EL (cell line): Measurements from ENCODE around the gene CDHR1.
A peak's percentile ranks its signal among the peaks of the same experiment; 100 is the strongest.
"Not testable (repeated sequence)": the region's sequence is repeated elsewhere in the genome, so short reads cannot be mapped to it uniquely, and the experiment has no call there.

Experiments used
- DNase-seq: peaks from one replicate; pipeline ENCODE4 v3.0.0-alpha.2; 2016

The CDHR1 gene

DNA sequence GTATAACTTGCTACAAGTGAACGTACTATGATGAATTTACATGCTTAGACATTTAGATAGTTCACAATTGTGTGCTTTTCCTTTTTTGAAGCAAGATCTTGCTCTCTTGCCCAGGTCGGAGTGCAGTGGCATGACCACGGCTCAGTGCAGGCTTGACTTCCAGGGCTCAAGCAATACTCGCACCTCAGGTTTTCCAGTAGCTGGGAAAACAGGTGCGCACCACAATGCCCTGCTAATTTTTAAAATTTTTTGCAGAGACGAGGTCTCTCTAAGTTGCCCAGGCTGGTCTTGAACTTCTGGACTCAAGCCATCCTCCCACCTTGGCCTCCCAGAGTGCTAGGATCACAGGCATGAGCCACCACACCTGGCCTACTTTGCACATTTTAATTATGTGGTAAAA lies 18.9 kb upstream of the CDHR1 start:
- no peak for DNase-seq

DNA sequence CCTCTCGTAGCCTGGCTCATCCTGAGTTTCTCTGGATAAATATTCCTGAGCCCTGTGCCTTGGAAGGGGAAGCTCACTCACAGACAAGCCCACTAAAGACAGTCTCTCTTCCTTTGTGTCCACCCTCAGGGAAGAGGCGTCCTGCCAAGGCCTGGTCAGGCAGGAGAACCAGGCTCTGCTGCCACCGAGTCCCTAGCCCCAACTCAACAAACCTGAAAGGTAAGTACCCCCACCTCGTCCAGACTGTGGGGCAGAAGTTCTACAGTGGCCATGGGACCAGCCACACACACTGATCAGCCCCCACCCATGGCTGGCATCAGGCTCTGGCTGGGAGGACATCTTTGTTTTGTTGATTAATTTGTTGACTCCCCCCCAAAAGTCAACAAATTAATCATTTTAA lies 18.0 kb upstream of the CDHR1 start:
- DNase-seq = no peak

DNA sequence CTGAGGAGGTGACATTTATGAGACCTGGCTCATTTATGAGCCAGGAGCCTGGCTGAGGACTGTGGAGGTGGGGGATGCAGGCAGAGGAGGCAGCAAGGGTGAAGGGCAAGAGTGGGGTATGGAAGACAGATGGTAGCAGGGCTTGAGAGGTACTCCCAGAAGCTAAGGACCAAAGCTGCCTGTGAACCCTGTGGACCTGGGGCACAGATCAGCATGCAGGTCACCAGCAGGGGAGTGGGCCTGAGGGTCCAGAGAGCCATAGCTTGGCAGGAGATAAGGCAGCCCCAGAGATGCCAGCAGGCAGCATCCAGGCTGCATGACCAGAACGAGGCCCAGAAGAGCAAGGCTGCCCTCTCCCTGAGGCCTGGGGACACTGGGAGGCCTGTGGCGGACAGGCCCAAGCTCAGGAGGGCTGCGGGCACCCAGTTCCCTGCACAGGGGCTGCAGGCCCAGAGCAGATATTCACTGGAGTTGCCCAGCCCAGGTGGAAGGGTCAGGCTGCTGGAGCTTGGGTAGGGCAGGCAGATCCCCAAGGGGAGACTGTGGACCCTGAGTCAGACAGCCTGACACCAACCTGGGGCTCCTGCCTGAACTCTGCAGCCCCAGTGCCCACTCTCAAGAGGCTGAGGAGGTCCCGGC lies 17.4 kb upstream of the CDHR1 start:
- no peak for DNase-seq

DNA sequence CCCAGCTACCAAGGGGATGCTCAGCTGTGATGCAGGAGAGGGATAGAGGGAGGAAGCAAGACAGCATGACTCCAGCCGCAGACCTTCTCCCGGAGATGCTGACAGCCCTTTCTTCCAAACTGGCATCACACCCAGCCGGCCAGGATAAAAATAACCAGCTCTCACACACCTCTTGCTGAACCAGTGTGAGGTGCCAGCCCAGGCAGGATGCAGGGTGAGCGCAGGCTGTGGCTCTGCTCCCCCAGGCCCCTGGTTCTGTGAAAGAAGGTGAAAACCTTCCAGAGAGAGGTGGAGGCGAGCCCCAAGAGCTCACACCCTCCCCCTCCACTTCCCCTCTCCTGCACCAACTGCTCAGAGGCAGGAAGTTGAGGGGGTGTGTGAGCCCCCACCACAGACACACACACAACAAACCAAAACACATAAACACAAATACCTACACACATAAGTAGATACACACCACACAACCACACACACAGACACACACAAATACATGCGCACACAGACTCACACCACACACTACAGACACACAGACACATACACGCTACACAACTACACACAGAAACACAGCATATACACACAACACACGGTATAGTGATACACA lies 16.7 kb upstream of the CDHR1 start:
- no peak for DNase-seq

DNA sequence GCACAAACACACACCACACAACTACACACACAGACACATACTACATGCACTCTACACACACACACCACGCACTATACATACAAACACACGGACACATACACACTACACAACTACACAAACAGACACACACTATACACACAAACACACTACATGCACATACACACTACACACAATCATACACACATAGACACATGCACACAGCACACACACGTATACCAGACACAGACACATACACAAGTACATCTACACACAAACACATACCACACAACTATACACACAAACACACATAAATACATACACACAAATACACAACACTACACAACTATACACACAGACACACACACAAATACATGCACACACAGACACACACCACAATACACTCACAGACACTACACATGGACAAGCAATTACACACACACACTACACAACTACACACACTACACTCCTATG lies 16.2 kb upstream of the CDHR1 start:
- DNase-seq = no peak

DNA sequence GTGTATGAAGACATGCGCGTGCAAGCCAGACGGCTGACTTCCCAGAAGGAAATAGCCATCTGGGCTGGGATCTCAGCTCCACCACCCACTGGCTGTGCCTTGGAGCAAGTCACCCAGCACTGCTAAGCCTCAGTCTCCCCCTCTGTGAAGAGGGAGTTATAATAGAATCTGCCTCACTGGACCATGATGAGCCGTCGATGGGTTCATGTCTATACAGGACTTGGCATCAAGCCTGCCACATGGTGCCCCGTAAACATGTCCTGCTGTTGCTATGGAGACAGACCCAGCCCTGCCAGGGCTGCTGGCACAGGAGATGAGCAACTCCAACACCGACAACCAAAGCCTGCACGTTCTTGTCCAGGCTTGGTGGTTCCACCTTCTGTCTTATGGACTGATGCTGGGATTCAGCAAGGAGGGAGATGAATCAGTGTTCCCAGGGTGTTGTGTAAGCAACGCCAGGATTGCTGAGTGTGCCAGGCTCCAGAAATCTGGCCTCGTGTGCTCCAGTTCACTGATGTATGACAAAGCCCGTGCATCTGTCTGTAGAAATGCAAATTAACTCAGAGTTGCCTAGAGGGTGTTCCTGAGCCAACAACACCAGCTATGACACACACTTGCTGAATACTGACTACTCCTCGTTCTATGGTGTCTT lies 15.2 kb upstream of the CDHR1 start:
- peak; percentile 34 for DNase-seq

DNA sequence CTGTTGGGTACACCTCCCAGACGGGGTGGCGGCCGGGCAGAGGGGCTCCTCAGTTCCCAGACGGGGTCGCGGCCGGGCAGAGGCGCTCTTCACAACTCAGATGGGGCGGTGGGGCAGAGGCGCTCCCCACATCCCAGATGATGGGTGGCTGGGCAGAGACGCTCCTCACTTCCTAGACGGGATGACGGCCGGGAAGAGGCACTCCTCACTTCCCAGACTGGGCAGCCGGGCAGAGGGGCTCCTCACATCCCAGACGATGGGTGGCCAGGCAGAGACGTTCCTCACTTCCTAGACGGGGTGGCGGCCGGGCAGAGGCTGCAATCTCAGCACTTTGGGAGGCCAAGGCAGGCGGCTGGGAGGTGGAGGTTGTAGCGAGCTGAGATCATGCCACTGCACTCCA lies 14.0 kb upstream of the CDHR1 start:
- DNase-seq = not testable (repeated sequence)

DNA sequence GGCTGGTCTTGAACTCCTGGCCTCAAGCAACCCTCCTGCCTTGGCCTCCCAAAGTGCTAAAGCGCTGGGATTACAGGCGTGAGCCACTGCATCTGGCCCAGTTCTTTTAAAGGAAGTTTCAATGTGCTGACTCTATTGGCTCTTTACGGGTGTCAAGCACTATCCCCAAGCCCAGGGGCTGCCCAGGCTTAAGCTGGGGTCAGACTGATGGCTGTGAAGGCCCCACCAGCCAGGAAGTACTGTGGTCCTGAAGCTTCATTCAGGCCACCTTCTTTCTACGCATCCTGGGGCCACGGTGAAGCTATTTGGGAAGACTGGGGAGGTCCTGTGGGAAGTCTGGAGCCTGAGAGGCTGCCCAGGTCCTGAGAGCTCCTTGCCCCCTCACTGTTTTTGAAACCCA lies 12.7 kb upstream of the CDHR1 start:
- no peak for DNase-seq

DNA sequence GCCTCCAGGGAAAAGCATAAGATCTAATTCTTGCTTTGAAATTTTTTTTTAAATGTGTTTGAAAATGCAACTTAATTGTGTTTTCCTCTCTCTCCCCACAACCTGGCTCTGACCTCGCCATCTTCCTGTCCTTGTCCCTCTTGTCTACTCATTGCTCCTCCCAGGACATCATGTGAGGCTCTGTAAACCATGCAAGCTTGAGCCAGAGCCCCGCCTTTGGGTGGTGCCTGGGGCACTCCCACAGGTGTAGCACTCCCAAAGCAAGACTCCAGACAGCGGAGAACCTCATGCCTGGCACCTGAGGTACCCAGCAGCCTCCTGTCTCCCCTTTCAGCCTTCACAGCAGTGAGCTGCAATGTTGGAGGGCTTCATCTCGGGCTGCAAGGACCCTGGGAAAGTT lies 9.8 kb upstream of the CDHR1 start:
- no peak for DNase-seq

DNA sequence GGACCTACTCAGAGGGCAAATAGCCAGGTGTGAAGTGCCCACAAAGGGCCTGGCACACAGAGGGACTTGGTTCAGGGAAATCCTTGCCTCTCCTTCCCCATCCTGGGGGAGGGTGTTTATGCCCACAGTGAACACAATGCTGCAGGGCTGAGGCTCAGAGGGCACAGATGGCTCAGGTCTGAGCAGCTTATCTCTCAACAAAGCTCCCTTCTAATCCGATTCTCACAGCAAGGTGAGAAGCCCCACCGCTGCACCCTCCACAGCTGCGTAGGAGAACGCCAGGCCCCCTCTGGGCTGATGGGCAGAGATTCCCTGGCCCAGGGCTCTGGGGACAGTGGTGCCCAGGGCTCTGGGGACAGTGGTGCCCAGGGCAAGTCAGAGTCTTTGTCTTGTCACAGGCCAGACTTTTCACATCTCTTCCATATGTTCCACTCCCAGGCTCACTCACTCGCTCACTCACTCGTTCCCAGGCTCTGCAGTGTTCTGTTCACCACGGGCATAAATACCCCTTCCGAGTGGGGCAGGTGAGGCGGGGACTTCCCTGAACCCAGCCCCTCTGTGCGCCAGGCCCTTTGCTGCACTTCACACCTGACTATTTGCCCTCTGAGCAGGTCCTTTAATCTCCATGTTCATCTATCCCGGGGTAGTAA lies 8.7 kb upstream of the CDHR1 start:
- no peak for DNase-seq

DNA sequence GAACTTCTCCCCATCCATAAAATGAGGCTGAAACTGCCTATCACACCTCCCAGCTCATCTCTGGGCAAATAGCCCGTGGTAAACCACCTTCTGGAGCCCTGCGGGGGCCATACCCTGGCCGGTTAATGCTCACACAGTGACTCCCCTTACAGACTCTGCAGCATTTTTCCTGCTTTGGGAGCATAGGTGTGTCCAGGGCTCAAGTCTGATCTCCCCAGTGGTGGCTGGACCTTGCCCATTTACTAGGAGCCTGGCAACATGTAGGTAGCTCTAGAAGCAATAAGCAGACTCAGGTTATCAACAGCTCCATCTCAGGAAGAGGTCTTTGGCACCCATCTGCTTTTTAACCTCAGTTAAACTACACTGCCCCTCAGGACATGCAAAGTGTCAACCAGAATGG lies 5.5 kb upstream of the CDHR1 start:
- DNase-seq = no peak

DNA sequence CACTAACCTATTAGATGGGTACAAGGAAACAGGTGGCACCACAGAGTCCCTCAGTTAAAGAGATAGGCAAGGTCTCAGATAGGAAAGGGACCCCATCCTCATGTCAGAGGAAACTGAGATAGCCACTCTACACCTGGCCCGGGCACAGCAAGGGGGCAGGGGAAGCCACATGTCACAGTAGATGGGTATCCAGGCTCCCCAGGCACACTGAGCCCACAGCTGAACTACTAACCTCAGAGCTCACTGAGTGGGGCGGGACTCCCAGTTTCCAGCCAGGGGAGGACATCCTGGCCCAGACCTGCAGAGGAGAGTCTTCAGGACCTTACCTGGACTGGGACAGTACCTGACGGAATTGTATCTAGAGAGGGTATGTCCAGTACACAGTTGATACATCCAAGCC lies 3.7 kb upstream of the CDHR1 start:
- no peak for DNase-seq

DNA sequence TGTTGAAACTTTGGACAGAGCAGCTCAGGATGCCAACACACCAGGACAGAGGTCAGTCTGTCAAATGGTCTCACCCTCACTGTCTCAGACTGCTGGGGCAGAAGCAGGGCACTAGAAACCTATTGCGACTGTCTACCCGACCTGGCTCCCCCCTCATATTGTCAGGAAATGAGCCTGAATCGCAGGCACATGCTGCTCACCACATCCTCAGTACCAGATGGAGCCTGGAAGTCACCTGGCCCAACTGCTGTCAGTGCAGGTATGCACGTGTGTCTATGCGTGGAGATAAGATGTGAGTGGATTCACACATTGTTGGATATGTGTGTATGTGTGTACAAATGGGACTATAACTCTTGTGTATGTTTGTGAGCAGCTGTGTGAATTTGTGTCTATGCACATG lies 3.2 kb upstream of the CDHR1 start:
- no peak for DNase-seq

DNA sequence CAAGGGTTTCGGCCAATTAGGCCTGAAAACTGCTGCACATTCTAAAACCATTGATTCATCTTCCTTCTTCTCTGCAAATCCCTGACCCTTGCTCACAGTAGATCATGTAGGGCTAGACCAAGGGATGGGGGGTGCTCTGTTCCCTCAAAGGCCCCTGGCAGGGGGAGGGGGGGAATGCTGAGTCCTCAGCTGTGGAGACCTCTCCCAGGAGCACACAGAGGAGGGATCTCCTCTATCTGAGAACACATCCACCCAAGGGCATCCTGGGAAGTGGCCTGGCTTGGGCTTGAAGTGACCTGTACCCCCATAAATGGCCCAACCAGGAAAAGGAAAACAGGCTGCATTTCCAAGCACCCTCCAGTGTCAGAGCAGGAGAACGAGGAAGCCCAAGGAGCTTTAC lies 1.0 kb upstream of the CDHR1 start:
- DNase-seq = no peak

DNA sequence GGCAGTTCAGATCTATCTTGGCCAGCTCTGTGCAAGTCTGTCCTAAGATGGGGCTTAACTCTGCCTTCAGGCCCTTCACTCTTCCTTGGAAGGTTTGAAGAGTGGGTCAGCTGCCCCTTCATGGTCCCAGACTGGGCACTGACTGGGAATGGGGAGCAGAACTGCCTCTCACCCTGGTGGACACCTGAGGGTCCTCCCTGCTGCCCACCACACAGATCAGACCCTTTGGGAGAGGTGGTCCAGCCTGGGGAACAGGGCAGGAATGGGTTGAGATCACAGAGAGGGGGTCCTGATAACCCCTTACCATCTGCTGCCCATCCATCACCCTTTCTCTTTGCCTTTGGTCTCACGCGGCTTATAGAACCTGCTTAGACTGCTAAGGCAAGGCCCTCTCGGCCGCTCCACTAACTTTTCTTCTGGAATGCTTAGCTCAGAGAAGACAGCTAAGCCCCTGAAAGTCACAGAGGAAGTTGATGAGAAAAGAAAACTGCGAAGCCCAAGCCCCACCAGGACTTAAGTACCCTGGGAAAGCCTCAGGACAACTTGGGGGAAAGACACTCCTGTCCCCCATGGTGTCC lies 402 bp upstream of the CDHR1 start:
- no peak for DNase-seq

DNA sequence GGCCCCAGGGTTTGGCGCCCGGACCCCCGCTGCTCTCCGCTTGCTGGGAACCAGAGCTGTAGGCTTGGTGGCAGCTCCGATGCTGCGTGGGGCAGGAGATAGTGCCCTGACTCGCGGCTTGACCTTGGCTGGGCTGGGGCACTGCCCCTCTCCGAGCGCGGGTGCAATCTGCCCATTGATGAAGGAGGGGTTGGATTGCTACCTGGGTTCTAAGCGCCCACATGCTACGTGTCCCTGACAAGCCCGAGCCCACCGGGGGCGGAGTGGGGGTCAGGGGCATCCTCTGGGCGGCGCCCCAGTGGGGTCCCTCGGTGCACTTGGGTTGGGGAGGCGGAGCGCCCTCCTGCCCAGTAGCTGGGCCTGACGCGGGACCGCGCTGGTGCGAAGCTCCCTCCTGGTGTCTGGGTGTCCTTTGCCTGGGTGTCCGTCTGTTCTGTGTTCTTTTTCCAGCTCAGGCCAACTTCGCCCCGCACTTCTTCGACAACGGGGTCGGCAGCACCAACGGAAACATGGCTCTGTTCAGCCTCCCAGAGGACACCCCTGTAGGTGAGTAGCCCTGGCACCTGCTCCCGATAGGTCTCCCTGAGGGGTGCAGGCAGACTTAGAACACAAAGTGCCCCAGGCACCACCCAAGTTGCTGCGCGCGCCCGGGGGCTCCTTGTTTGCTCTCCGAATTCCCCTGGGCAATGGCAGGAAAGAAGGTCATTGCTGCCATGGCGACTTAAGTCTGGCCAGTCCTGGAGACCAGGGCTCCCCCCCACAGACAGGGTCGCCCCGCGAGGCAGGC lies 900 bp downstream of the CDHR1 start:
- DNase-seq = no peak

DNA sequence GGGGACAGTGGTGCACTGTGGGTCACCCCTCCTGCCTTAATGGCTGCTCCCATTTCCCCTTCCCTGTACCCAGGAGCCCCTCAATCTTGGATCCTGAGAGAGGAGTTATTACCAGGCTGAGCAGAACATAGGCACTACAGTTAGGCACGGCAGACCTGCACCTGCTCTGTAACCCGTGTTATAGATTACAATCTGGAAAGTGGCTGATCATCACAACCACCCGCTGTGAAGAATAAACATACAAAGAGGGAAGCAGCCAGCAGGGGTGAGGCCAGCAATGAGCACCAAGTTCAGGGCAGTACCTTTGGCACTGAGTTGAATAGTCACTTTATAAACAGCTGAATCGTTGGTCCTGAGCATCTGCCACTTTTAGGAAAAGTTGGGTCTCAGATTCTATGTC lies 1.7 kb downstream of the CDHR1 start:
- DNase-seq = no peak

DNA sequence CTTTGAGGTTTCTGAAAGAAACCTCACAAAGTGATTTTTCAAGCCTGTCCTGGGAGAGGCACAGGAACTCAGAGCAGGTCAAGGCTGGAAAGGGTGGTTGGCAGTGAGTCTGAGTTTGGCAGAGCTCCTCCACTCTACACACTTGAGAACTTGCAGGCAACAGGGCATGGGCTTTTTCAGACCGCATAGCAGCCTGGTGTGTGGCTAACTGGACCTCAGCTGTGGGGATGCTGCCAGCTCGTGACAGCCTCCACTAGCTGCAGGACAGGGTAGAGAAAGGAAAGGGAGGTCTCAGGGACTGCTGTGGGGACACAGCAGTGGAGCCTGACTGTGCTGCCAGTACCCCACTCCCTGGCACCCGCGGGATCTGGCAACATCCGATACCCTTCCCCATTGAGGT lies 2.6 kb downstream of the CDHR1 start:
- no peak for DNase-seq

DNA sequence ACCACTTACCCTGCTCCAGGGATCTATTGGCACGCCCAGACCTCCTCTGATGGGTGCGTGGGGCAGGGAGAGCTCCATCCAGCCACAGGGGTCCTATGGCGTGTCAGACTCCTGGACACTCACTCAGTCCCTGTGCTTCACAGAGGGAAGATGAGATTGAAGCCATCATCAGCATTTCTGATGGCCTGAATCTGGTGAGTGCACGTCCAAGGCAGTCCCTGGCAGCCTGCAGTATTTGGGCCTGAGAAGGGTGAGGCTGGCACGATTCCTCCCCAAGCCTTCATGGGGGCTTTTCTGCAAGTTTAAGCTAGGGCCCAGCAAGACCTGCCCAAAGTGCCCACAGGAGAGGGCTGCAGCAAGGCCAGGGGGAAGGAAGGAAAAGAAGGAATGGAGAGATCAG lies 3.3 kb downstream of the CDHR1 start:
- DNase-seq = no peak

DNA sequence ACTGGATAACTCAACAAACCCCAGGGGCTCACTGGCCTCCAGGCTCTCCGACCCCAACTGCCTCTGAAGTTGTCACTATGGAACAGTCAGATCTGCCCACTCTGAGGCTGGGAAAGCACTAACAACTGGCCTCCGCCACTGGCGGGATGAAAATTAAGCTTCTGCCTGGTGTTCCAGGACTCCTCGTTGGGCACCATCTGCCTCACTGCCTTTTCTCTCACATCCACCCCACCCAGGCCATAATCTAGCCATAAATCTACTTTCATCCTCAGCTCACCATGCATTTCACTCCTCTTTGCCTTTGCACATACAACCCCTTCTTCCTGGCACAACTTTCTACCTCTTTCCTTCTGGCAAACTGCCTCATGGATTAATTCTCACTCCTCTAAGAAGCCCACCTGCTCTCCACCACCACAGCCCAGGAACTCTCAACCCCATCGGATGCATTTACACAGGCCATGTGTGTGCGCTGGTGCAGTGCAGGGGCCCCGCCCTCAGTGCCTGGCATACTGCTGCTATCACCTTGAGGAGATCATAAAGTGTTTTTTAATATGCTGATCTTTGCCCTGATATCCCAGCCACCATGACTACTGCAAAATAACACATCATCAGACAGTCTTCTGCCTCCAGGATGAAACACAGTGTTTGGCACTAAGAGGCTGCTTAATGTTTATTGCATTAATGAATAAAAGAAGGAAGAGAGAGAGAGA lies 4.0 kb downstream of the CDHR1 start:
- no peak for DNase-seq

DNA sequence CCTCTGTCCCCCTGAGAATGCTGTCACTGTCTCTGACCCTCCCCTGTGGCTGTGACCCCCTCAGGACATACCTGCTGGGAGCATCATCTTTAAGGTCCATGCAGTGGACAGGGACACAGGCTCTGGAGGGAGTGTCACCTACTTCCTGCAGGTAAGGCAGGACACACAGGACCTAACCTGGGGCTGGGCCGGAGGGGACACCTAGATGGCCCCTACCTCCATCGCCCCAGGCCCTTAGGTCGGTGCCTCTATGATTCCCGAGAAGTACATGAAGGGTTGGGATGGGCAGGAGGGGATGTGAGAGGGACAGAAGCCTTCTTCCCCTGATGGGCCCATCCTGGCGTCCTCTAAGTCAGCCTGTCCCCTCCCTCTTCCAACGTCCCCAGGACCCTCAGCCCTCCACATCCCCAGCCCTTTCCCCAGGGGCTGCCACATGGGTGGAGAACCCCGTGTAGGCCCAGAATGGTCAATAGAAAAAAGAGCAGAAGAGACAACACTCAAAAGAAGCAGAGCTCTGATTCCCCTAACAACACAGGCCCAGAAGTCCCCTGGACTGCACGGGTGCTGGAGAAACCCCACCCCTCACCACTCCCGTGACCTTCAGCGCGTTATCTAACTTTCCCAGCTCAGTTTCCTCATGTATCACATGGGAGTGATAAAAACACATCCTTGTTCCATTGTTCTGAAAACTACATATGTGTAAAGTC lies 6.4 kb downstream of the CDHR1 start:
- no peak for DNase-seq

DNA sequence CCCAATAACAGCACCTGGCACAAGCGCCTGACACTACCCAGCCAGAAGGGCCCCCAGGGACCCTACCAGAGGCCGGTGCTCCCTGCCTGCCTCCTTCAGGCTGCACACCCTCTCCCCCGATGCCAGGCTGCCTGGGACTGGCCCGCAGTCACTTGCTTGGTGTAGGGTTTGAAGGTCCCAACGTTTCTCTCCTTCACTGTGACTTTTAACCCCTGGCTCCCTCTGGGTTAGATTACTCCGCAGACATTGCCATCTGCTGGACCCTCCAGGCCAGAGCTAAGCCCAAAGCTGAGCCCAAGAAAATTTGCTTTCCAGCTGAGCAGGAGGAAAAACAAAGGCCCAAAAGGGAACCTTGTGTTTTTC lies 6.9 kb downstream of the CDHR1 start:
- DNase-seq = no peak
